A673 (cell line): ENCODE measurements around the gene FAM168A. TPM values are rescaled to one million over a fixed set of nuclear protein-coding genes. Genes with fewer than 3 reads are reported as not detected.

Source experiments
- BruUV-seq: library from RNA; stranded (reverse); fragments of 400-500 nt; replicated peaks from 2 replicates; lab custom pipeline; 2021; lab: Mats Ljungman, UMichigan
- CTCF ChIA-PET: fragments of 300-600 bp; sonication (Branson Sonifier 250); formaldehyde crosslinking; loops from one replicate; lab custom pipeline; 2022; ENCODE audit warnings: antibody characterized with exemption; lab: Charles Lee
- POLR2A ChIA-PET: fragments of 300-600 bp; sonication (Branson Sonifier 250); formaldehyde crosslinking; loops from one replicate; lab custom pipeline; 2022; ENCODE audit warnings: antibody characterized with exemption; ENCODE audit not compliant: low non-redundant PET; lab: Charles Lee
- DNase-seq: peaks from one replicate; pipeline ENCODE4 v3.0.0-alpha.2; 2015; ENCODE audit warnings: low spot score
- H3K27ac ChIP-seq: fragments of 200-600 bp; sonication (generic); 2 replicates; pipeline ENCODE4 v1.5.1; 2016; ENCODE audit warnings: mixed run types, low read depth, mild to moderate bottlenecking, mixed read lengths, antibody characterized with exemption, low read length; ENCODE audit not compliant: poor library complexity, severe bottlenecking
- H3K27me3 ChIP-seq: fragments of 200-600 bp; sonication (generic); replicated peaks from 2 replicates; pipeline ENCODE4 v1.6.1; 2017; ENCODE audit warnings: mixed run types, low read depth, mild to moderate bottlenecking, mixed read lengths, antibody characterized with exemption, low read length; ENCODE audit not compliant: insufficient read depth, poor library complexity
- H3K36me3 ChIP-seq: fragments of 200-600 bp; sonication (generic); 2 replicates; pipeline ENCODE4 v1.6.1; 2016; ENCODE audit warnings: mixed run types, mild to moderate bottlenecking, mixed read lengths, antibody characterized with exemption, low read length; ENCODE audit not compliant: insufficient read depth, poor library complexity, severe bottlenecking
- H3K4me1 ChIP-seq: fragments of 200-600 bp; sonication (generic); 2 replicates; pipeline ENCODE4 v1.6.1; 2017; ENCODE audit warnings: mixed run types, mild to moderate bottlenecking, mixed read lengths, antibody characterized with exemption, low read length; ENCODE audit not compliant: insufficient read depth, poor library complexity, severe bottlenecking
- H3K4me3 ChIP-seq: fragments of 200-600 bp; sonication (generic); 2 replicates; pipeline ENCODE4 v1.5.1; 2016; ENCODE audit warnings: low read depth, mixed run types, mild to moderate bottlenecking, mixed read lengths, low read length; ENCODE audit not compliant: poor library complexity, severe bottlenecking
- H3K9me3 ChIP-seq: fragments of 200-600 bp; sonication (generic); 2 replicates; pipeline ENCODE4 v1.6.1; 2016; ENCODE audit warnings: mixed run types, low read depth, mild to moderate bottlenecking, mixed read lengths, antibody characterized with exemption, low read length; ENCODE audit not compliant: poor library complexity, severe bottlenecking
- CTCF ChIP-seq: fragments of 300-800, 200-600 bp; sonication (generic); conservative IDR thresholded peaks from 2 replicates; pipeline ENCODE4 v1.5.1; 2017; ENCODE audit warnings: low read depth, mild to moderate bottlenecking, antibody characterized with exemption, low read length, moderate library complexity, mixed read lengths
- EZH2 ChIP-seq: fragments of 200-600 bp; sonication (generic); IDR thresholded peaks from 2 replicates; pipeline ENCODE4 v1.6.1; 2017; ENCODE audit warnings: borderline replicate concordance, low read depth, mild to moderate bottlenecking, mixed read lengths, antibody characterized with exemption, low read length; ENCODE audit not compliant: poor library complexity, severe bottlenecking
- intact Hi-C: fragments of 100-400 bp; cut with micrococcal nuclease; formaldehyde crosslinking; loops from one replicate; pipeline ENCODE4 v1.10.0; 2022; ENCODE audit not compliant: unreplicated experiment
- total RNA-seq: library from RNA; stranded (reverse); gene quantifications from 2 replicates; pipeline ENCODE4 v1.2.3, GENCODE V29; 2021

FAM168A gene
- total RNA-seq, 1 experiment from 2014 or later, result 46.1 TPM

GRCh38 chr11:73592640-73593039 is 5.3 kb downstream of the FAM168A start:
- ChIA-PET POLR2A (interaction anchor here (0.6 kb wide), 1 partner anchor 51 kb away, joined by 10 read pairs; no protein-coding TSS in a partner anchor), CTCF (interaction anchor here (0.7 kb wide), 1 partner anchor 17 kb away, joined by 5 read pairs; no protein-coding TSS in a partner anchor)
- no peaks in the 10 kb centered on the region for H3K27me3 ChIP-seq
- no peak overlapping the region for H3K27ac ChIP-seq
- H3K4me3 ChIP-seq, result no peak overlapping the region
- no peaks in the 10 kb centered on the region for H3K9me3 ChIP-seq
- TF ChIP-seq EZH2 (no peak), CTCF (no peak)
- H3K36me3 ChIP-seq, result no peaks in the 10 kb centered on the region
- no peak for DNase-seq
- intact Hi-C loops, result no loop called here
- BruUV-seq, result no TSS peak
- peaks cover 31% of the 10 kb centered on the region for H3K4me1 ChIP-seq

GRCh38 chr11:73591743-73592142 is 6.2 kb downstream of the FAM168A start:
- H3K4me3 ChIP-seq, result no peak overlapping the region
- no peaks in the 10 kb centered on the region for H3K27me3 ChIP-seq
- CTCF ChIA-PET, result interaction anchor here (0.6 to 0.7 kb wide), 2 partner anchors 16 kb away, joined by 4 to 5 read pairs; no protein-coding TSS in a partner anchor

GRCh38 chr11:73590991-73591390 is 6.9 kb downstream of the FAM168A start:
- POLR2A ChIA-PET, result no interaction called here
- H3K4me3 ChIP-seq, result no peak overlapping the region
- no peak overlapping the region for H3K27ac ChIP-seq
- CTCF ChIA-PET, result interaction anchor here (0.6 kb wide), 1 partner anchor 16 kb away, joined by 4 read pairs; no protein-coding TSS in a partner anchor
- no peaks in the 10 kb centered on the region for H3K27me3 ChIP-seq
- H3K9me3 ChIP-seq, result no peaks in the 10 kb centered on the region
- TF ChIP-seq EZH2 (no peak), CTCF (no peak)
- intact Hi-C loops, result no loop called here
- BruUV-seq, result no TSS peak
- DNase-seq, result no peak
- H3K36me3 ChIP-seq, result no peaks in the 10 kb centered on the region
- H3K4me1 ChIP-seq, result peaks cover 18% of the 10 kb centered on the region

More at GRCh38 chr11:73591743-73592142, 6.2 kb downstream of the FAM168A start:
- H3K9me3 ChIP-seq, result no peaks in the 10 kb centered on the region
- intact Hi-C loops, result no loop called here
- POLR2A ChIA-PET, result no interaction called here
- TF ChIP-seq EZH2 (no peak), CTCF (no peak)
- H3K36me3 ChIP-seq, result no peaks in the 10 kb centered on the region
- H3K4me1 ChIP-seq, result peaks cover 25% of the 10 kb centered on the region
- no peak overlapping the region for H3K27ac ChIP-seq
- BruUV-seq, result no TSS peak
- DNase-seq, result no peak
